ENCODE measurements around the gene IL4R.
"Not testable (repeated sequence)": the region's sequence is repeated elsewhere in the genome, so short reads cannot be mapped to it uniquely, and the experiment has no call there.

IL4R gene

GRCh38 chr16:27316038-27316680 lies 2.4 kb downstream of the IL4R start:
- no peak for DNase-seq

GRCh38 chr16:27317320-27317719 lies 3.5 kb downstream of the IL4R start:
- no peak for DNase-seq

- peak in 1 of 2 donors; percentile 42 for DNase-seq
Measured at GRCh38 chr16:27317738-27318391, 4.1 kb downstream of the IL4R start.

GRCh38 chr16:27318392-27319256 lies 4.8 kb downstream of the IL4R start:
- peak; percentile 63 to 71 for DNase-seq

- no peak for DNase-seq
Measured at GRCh38 chr16:27319257-27319965, 5.6 kb downstream of the IL4R start.

- DNase-seq, result no peak
Measured at GRCh38 chr16:27320261-27321012, 6.7 kb downstream of the IL4R start.

GRCh38 chr16:27321013-27321915 lies 7.5 kb downstream of the IL4R start:
- no peak for DNase-seq

- no peak for DNase-seq
Measured at GRCh38 chr16:27322858-27323780, 9.3 kb downstream of the IL4R start.

GRCh38 chr16:27323781-27324561 lies 10.2 kb downstream of the IL4R start:
- no peak for DNase-seq

- no peak for DNase-seq
Measured at GRCh38 chr16:27324851-27325301, 11.1 kb downstream of the IL4R start.

- DNase-seq, result no peak
Measured at GRCh38 chr16:27325736-27326135, 12.0 kb downstream of the IL4R start.

- no peak for DNase-seq
Measured at GRCh38 chr16:27326251-27326650, 12.5 kb downstream of the IL4R start.

- DNase-seq, result peak; percentile 55 to 75
Measured at GRCh38 chr16:27326738-27327585, 13.2 kb downstream of the IL4R start.

GRCh38 chr16:27327586-27327915 lies 13.8 kb downstream of the IL4R start:
- no peak for DNase-seq

- no peak for DNase-seq
Measured at GRCh38 chr16:27328937-27329336, 15.2 kb downstream of the IL4R start.

- DNase-seq, result not testable (repeated sequence)
Measured at GRCh38 chr16:27329376-27330079, 15.8 kb downstream of the IL4R start.

- no peak for DNase-seq
Measured at GRCh38 chr16:27330542-27330941, 16.8 kb downstream of the IL4R start.

- peak in 1 of 2 donors; percentile 44 for DNase-seq
Measured at GRCh38 chr16:27332105-27332504, 18.3 kb downstream of the IL4R start.

Data from CD4-positive, alpha-beta T cell treated with Interferon alpha-2 for 1 hour (primary cell).